Calu3 (cell line): Measurements from ENCODE around the gene RETSAT. TPM values are rescaled to one million over a fixed set of nuclear protein-coding genes. Genes with fewer than 3 reads are reported as not detected.

Experiments used
- BruUV-seq: library from RNA; stranded (reverse); fragments of 400-500 nt; replicated peaks from 2 replicates; lab custom pipeline; 2021; lab: Mats Ljungman, UMichigan
- CTCF ChIA-PET: fragments of 300-600 bp; sonication (Branson Sonifier 250); formaldehyde crosslinking; loops from one replicate; lab custom pipeline; 2022; ENCODE audit warnings: antibody characterized with exemption; lab: Charles Lee
- DNase-seq: peaks from one replicate; pipeline ENCODE4 v3.0.0; 2022
- H3K27ac Mint-ChIP-seq: one replicate; pipeline ENCODE4 v1.8.0; 2022; ENCODE audit warnings: mixed read lengths; ENCODE audit not compliant: unreplicated experiment
- H3K27me3 Mint-ChIP-seq: one replicate; pipeline ENCODE4 v1.8.0; 2022; ENCODE audit warnings: mixed read lengths; ENCODE audit not compliant: unreplicated experiment
- H3K36me3 Mint-ChIP-seq: one replicate; pipeline ENCODE4 v1.8.0; 2022; ENCODE audit warnings: mild to moderate bottlenecking, moderate library complexity, mixed read lengths; ENCODE audit not compliant: insufficient read depth, unreplicated experiment
- H3K4me1 Mint-ChIP-seq: one replicate; pipeline ENCODE4 v1.8.0; 2022; ENCODE audit warnings: mild to moderate bottlenecking, low read depth, mixed read lengths; ENCODE audit not compliant: unreplicated experiment
- H3K4me3 Mint-ChIP-seq: one replicate; pipeline ENCODE4 v1.8.0; 2022; ENCODE audit warnings: mild to moderate bottlenecking, low read depth, moderate library complexity, mixed read lengths; ENCODE audit not compliant: unreplicated experiment
- H3K9me3 Mint-ChIP-seq: one replicate; pipeline ENCODE4 v1.8.0; 2022; ENCODE audit warnings: low read depth, mixed read lengths; ENCODE audit not compliant: unreplicated experiment
- intact Hi-C: fragments of 100-400 bp; cut with micrococcal nuclease; formaldehyde crosslinking; loops from one replicate; pipeline ENCODE4 v1.10.0; 2022; ENCODE audit not compliant: unreplicated experiment
- total RNA-seq: library from RNA; stranded (reverse); gene quantifications from 2 replicates; pipeline ENCODE4 v1.2.3, GENCODE V29; 2022
- TF ChIP-seq, protein P1 (sequence below): fragments of 200-600 bp; IDR thresholded peaks from one replicate; pipeline ENCODE4 v1.8.0; 2022; ENCODE audit warnings: antibody characterized with exemption; ENCODE audit not compliant: unreplicated experiment

Gene RETSAT
- total RNA-seq, 1 experiment from 2014 or later, result 40.6 TPM

DNA sequence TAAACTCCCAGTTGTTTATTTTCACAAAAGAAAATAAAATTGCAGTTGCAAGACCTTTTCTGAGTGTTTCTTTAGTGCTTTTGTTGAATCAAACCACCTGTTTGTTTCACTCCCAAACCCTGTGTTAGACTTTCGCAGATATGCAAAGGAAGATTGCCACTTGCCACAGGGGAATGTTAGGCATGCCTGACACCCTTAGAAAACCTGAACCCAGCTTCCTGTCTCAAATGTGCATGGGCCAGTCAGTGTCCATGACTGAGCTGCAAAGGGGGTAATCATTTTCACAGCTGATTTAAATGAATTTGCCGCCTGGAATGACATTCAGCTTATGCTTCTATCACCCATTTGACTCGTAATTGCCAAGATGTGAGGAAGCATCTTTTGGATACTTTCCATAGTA, 44.0 kb downstream of the RETSAT start:
- BruUV-seq, result no TSS peak
- DNase-seq, result no peak
- Mint-ChIP-seq H3K4me3 (no peak overlapping the region), H3K36me3 (peaks cover 8% of the 10 kb centered on the region), H3K9me3 (no peaks in the 10 kb centered on the region), H3K27ac (no peak overlapping the region), H3K4me1 (peaks cover 31% of the 10 kb centered on the region), H3K27me3 (peaks cover 6% of the 10 kb centered on the region)
- CTCF ChIA-PET, result interaction anchor here (0.6 kb wide), 1 partner anchor 975 kb away, joined by 4 read pairs; no protein-coding TSS in a partner anchor
- intact Hi-C loops, result no loop called here
- TF ChIP-seq, protein P1, sequence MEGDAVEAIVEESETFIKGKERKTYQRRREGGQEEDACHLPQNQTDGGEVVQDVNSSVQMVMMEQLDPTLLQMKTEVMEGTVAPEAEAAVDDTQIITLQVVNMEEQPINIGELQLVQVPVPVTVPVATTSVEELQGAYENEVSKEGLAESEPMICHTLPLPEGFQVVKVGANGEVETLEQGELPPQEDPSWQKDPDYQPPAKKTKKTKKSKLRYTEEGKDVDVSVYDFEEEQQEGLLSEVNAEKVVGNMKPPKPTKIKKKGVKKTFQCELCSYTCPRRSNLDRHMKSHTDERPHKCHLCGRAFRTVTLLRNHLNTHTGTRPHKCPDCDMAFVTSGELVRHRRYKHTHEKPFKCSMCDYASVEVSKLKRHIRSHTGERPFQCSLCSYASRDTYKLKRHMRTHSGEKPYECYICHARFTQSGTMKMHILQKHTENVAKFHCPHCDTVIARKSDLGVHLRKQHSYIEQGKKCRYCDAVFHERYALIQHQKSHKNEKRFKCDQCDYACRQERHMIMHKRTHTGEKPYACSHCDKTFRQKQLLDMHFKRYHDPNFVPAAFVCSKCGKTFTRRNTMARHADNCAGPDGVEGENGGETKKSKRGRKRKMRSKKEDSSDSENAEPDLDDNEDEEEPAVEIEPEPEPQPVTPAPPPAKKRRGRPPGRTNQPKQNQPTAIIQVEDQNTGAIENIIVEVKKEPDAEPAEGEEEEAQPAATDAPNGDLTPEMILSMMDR, result no peak

DNA sequence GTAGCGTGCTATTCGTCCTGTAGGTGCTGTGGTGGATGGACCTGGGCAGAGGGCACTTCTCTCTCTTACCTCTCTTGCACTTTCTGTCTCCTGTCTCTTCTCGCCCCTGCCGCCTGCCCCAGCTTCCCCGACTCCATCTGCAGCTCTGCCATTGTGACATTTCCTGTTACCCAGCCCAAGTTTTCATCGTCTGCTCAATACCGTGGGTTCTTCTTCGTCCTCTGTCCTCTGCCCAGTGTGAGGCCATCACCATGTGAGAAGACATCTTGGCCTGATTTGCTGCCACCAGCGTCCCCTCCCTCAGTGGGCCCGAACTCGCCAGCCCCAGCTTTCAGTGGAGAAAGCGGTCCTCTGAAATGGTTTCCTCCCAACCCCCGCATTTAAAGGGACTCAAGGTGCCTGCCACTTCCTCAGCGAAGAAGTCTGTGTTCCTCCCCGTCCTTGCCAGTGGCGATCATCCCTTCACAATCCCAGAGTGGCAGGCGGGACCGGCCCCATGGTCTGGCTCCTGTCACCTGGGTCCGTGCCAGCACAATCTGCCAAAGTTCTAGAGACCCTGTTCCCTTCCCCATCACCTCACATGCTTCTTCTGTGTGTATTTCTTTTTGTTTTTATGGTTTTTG, 44.5 kb downstream of the RETSAT start:
- CTCF ChIA-PET, result interaction anchor here (0.6 kb wide), 1 partner anchor 975 kb away, joined by 4 read pairs; no protein-coding TSS in a partner anchor
- peak overlapping the region; percentile 0 for H3K27ac Mint-ChIP-seq
- BruUV-seq, result no TSS peak
- peaks cover 31% of the 10 kb centered on the region for H3K4me1 Mint-ChIP-seq
- H3K36me3 Mint-ChIP-seq, result peaks cover 6% of the 10 kb centered on the region
- TF ChIP-seq, protein P1, result no peak
- H3K27me3 Mint-ChIP-seq, result peaks cover 12% of the 10 kb centered on the region
- no peaks in the 10 kb centered on the region for H3K9me3 Mint-ChIP-seq
- no peak overlapping the region for H3K4me3 Mint-ChIP-seq
- DNase-seq, result no peak
- intact Hi-C loops, result loop anchor here (10.0 kb wide), 1 partner anchor 815 kb away; no protein-coding TSS in a partner anchor

GRCh38 chr2:85308896-85309555, 45.3 kb downstream of the RETSAT start:
- H3K27ac Mint-ChIP-seq, result peak overlapping the region; percentile 0
- TF ChIP-seq, protein P1, result no peak
- H3K4me3 Mint-ChIP-seq, result no peak overlapping the region
- peaks cover 13% of the 10 kb centered on the region for H3K27me3 Mint-ChIP-seq
- CTCF ChIA-PET, result no interaction called here
- intact Hi-C loops, result loop anchor here (10.0 kb wide), 1 partner anchor 814 kb away; no protein-coding TSS in a partner anchor
- peaks cover 31% of the 10 kb centered on the region for H3K4me1 Mint-ChIP-seq
- H3K9me3 Mint-ChIP-seq, result no peaks in the 10 kb centered on the region
- peak; percentile 18 for DNase-seq
- no peaks in the 10 kb centered on the region for H3K36me3 Mint-ChIP-seq
- no TSS peak for BruUV-seq

GRCh38 chr2:85308201-85308600, 46.1 kb downstream of the RETSAT start:
- H3K4me1 Mint-ChIP-seq, result peaks cover 31% of the 10 kb centered on the region
- CTCF ChIA-PET, result no interaction called here
- H3K27me3 Mint-ChIP-seq, result peaks cover 13% of the 10 kb centered on the region
- H3K27ac Mint-ChIP-seq, result no peak overlapping the region
- no peaks in the 10 kb centered on the region for H3K36me3 Mint-ChIP-seq
- no peak overlapping the region for H3K4me3 Mint-ChIP-seq
- TF ChIP-seq, protein P1, result no peak
- DNase-seq, result no peak
- intact Hi-C loops, result loop anchor here (10.0 kb wide), 1 partner anchor 813 kb away; no protein-coding TSS in a partner anchor
- no peaks in the 10 kb centered on the region for H3K9me3 Mint-ChIP-seq
- BruUV-seq, result no TSS peak
